Left renal pelvis (tissue), 4 donors: ENCODE data around the gene MRFAP1. TPM values are rescaled to one million over a fixed set of nuclear protein-coding genes. Genes with fewer than 3 reads are reported as not detected.
"Not testable (repeated sequence)": the region's sequence is repeated elsewhere in the genome, so short reads cannot be mapped to it uniquely, and the experiment has no call there.

ENCODE experiments used
- DNase-seq, 4 donors: peaks; one replicate each; pipeline ENCODE4 v3.0.0-alpha.2; 2013; ENCODE audit warnings: low read depth in 4 of 4, low spot score in 3 of 4
- polyA plus RNA-seq, 4 donors: library from polyadenylated mRNA; unstranded; fragments of 120-200 nt; gene quantifications; one replicate each; pipeline ENCODE4 v1.2.1, GENCODE V29; 2013; ENCODE audit not compliant: insufficient read length in 4 of 4

Gene MRFAP1
- polyA plus RNA-seq, 4 donors, result 404 to 468 (median 428) TPM

- no peak for DNase-seq
These were observed 8.4 kb upstream of the MRFAP1 start for GRCh38 chr4:6632125-6632524.

DNA sequence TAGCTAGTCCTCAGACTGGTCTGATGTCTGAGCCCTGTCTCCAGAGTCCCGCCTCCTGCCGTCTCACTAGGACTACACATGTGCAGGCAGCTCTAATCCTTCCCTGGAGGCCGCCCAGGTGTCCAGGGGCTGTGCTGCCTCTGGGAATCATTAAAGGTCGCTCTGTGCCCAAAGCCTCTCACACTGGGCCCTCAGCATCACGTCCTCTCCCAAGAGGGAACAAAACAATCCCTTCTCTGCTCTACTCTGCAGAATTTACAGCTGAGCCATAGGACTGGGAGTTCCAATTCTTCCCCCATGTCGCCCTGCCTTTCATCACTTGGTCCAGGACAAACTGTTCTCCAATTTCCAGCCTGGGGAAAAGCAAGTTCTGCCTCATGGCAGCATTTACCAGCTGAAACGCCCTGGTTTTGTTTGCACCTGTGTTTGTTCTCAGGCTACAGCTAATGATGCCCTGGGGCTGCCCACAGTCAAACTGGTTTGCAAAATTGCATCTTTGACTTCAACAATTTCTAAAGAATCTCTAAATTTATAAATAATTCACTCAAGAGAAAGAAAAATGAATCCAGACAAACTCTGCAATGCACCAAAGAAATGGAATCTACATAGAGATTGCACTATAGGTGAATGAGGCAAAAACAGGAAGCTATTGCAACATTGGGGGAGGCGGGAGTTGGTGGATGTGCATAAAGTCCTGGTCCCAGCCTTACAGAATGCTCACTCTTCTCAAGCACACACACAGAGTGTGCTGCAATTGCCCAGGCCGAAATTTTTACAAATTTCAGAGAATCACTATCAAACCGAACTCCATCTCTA, 7.2 kb upstream of the MRFAP1 start:
- DNase-seq, result no peak

DNA sequence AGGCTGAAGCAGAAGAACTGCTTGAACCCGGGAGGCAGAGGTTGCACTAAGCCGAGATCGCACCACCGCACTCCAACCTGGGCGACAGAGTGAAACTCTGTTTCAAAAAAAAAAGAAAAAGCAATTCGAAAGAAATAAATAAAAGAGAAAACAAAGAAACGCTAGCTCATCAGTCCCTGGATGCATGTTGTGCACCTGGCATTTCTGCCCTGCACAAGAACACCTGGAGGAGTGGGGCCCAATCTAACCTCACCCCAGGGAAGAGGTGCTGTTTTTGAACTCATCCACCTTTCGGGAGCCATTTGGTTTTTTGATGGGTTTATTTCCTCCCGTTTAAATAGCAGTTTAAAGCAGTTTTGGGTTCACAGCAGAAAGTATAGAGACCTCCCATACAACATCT, 5.7 kb upstream of the MRFAP1 start:
- DNase-seq, result no peak

- DNase-seq, result no peak
These were observed 1.3 kb upstream of the MRFAP1 start for GRCh38 chr4:6639137-6639680.

DNA sequence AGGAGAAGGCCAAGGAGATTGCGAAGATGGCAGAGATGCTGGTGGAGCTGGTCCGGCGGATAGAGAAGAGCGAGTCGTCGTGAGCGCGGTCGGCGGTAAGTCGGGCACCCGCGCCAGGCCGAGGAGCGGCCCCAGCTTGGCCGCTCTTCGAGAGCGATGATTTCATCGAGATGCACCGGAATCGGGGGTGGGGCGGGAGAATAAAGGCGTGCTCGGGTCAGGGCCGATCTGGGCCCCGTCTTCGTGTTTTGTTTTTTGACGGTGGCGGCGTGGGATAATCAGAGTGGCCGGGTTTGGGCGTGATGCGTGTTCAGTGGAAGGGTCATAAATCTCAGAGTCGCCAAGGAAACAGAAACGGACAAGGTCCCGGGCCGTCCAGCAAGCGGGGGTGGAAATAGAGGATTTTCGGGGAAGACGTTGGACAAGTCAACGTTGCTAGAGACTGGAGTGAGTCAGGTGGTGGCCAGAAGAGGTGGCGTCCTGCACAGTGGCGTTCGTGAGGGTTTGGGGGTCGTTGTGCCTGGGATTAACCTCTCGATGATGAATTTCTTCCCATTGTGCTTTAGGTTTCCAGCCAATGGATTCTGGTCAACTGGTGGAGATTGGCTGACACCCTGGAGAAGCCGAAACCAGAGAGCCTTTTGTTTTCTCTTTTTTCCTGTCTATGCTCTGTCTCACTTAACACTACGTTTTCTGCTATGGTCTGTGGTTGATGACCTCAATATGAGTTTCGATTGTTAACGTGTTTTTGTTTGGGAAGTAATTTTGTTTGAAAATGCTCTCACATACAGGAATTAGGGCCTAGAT, 882 bp downstream of the MRFAP1 start:
- DNase-seq, result no peak

- no peak for DNase-seq
These were observed 1.5 kb downstream of the MRFAP1 start for GRCh38 chr4:6641971-6642320.

- no peak for DNase-seq
These were observed 2.8 kb downstream of the MRFAP1 start for GRCh38 chr4:6643141-6643847.

GRCh38 chr4:6644792-6645530, 4.5 kb downstream of the MRFAP1 start:
- no peak for DNase-seq

DNA sequence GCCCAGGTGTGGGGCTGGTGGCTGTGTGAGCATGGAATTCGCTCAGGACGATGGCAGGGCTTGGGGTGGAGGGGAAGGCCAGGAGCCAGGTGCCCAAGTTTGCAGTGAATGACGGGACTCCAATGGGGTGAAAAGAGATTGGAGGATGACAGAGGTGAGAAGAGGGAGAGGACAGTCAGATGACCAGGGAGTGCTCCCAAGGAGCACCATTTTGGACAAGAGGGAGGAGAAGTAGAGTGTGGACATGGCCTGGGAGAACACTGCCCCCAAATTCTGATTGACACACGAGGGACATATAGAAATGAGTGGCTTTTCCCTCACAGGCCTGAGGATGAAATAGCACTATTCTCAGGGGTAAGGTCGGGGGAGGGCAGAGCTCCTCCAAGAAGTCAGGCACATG, 6.7 kb downstream of the MRFAP1 start:
- no peak for DNase-seq

DNA sequence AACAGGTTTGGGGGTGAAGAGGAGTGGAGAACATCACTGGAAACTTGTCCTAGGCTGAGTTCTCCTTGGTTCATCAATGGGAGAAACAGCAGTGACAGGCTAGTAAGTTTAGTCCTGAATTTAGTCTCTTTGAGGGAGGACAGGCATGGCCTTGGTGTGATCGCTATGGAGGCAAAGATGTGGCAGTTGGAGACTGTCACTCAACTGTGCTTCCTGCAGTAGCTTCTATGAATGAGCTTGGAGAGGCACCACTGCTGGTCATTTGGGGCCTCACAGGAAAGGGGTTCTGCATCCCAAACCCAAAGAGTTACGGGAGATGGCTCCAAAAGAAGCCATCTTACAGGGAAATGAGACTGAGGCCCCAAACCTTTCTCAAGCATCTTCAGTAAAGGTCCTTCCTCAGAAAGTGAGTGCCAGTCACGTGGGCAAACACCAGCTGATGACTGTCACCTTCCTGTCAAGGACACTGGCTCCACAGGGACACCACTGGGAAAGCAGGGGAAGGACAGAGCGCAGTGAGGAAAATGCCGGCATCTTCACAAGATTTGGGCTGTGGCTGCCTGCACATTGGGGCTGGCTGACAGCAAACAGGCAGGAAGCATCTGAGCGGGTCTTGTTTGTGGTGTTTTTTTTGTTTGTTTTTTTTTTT, 7.2 kb downstream of the MRFAP1 start:
- no peak for DNase-seq

DNA sequence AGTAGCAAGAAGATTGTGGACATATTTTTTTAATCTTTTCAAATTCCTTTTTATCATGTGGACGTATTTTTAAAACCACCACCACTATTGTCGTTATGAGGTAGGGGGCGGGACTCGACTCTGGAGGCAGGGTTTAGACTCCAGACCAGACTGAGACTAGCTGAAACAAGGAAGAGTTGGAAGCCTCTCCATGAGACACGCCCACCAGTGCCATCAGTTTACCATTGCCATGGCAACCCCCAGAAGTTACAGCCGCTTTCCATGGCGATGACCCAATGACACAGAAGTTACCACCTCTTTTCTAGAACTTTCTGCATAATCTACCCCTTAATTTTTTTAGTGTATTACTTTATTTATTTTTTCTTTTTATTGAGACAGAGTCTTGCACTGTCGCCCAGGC, 8.7 kb downstream of the MRFAP1 start:
- no peak for DNase-seq

- not testable (repeated sequence) for DNase-seq
These were observed 13.7 kb downstream of the MRFAP1 start for GRCh38 chr4:6654211-6654610.

- not testable (repeated sequence) for DNase-seq
These were observed 14.8 kb downstream of the MRFAP1 start for GRCh38 chr4:6655291-6655690.

DNA sequence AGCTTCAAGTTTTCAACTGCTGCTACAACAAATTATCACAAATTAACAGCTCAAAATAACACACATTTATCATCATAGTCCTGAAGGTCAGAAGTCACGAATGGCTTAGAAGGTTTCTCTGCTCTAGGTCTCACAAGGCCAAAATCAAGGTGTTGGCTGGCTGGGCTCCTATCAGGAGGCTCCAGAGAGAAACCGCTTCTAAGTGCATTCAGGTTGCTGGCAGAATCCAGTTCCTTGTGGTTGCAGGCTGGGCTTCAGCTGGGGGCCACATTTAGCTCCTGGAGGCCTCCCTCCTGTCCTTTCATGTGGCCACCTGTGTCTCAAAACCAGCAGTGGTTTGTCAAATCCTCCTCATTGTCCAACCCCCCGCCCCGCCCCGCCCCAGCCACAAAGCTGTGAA, 15.4 kb downstream of the MRFAP1 start:
- DNase-seq, result no peak

DNA sequence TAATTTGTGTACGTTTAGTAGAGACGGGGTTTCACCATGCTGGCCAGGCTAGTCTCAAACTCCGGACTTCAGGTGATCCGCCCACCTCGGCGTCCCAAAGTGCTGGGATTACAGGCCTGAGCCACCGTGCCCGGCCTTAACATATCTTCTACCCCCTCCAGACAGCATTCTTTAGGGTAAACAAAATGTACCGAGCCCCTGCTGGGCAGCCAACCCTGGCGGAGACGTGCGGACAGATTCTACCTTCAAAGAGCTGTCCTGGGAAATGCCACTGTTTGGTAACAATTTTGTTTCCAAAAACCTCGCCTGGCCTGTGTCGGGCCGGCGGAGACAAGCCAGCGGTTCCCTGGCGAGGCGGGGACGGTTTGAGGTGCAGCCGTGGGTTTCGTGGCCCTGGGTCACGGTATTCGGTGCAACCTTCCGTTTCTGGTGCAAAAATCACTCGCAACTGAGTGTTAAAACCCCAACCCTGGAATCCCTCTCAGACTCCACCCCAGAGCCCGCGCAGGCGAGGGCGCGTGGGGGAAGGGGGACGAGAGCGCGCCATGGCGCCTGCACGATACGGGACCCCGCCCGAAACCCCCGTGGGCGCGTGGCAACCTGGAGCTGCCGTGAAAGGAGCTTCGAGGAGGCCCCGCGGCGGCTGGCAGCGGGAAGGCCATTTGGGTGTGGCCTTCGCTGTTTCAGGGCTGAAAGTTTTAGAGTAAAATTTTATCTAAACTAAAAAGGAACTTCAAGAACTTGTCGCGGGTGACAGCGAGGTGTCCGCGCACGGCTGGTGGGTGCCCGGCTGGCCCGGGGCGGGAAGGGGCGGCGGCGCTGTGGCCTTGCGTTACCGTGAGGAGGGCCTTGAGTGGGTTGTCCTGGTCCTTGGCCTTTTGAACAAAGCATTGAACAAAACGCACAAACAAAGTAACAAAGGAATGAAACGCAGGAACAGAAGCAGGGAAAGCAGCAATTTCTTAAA, 17.0 kb downstream of the MRFAP1 start:
- no peak for DNase-seq

DNA sequence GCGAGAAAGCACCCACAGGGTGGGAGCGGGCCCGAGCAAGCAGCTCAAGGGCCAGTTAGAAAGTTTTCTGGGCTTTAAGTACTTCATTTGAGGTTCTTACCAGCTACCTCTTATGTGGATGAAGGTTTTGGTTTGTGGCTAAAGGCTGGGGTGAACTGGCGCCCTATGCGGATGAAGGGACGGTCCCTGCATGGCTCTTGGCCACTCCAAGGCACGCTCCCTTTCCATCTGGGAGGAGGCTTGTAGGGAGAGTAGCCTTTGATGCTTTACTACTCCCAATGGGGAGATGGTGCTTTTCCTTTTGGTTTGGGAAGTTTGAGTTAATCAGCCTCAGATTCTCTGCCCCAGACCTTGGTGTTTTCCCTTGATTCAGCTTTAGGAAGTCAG, 17.7 kb downstream of the MRFAP1 start:
- DNase-seq, result no peak

DNA sequence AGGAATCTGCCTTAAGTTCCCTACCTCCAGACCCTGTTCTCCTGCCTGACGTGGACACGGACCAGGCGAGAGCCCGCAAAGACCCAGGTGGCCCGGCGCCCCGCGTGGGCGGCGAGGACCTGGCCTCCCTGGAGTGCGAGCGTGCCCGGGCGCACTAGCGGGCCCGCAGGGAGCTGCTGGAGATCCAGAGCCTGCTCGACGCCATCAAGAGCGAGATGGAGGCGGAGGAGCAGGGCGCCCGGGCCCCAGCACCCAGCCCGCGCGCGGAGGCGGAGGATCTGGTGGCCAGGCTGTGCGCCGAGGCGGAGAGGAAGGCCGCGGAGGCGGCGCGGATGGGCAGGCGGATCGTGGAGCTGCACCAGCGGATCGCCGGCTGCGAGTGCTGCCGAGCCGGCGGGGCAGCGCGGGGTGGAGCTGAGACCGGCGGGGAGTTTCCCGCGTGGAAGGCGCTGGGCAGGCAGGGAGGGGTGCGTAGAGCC, 18.2 kb downstream of the MRFAP1 start:
- no peak for DNase-seq

DNA sequence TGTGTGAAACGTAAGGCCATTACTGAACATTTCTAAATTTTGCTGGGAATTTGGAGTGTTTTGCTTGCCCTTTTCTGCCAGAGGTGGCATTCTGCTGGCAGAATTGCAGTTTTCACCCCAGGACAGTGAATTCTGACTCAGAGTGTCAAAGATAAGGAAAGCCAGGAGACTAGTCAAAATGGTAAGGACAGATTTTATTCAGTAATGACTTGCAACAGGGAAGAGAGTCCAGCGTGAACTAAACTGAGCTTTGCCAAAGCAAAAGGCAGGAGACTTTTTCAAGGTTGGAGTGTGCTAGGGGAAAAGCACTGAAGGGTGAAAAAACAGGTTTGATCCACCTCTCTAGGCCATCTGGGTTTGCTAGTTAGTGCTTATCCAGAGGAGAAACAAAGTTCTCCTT, 19.4 kb downstream of the MRFAP1 start:
- no peak for DNase-seq

DNA sequence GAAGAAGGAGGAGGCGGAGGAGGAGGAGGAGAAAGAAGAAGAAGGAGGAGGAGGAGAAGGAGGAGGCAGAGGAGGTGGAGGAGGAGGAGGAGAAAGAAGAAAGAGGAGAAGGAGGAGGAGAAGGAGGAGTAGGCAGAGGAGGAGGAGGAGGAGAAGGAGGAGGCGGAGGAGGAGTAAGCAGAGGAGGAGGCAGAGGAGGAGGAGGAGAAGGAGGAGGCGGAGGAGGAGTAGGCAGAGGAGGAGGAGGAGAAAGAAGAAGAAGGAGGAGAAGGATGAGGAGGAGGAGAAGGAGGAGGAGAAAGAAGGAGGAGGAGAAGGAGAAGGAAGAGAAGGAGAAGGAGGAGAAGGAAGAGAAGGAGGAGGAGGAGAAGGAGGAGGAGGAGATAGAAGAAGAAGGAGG, 19.9 kb downstream of the MRFAP1 start:
- DNase-seq, result no peak
